ENCODE data around the gene COG3.

COG3 gene

GRCh38 chr13:45540195-45540594 lies 75.5 kb downstream of the COG3 start:
- no peaks in the 10 kb centered on the region for H3K9me3 ChIP-seq (ENCODE audit: insufficient read depth, low read length)
- no peak overlapping the region for H3K9ac ChIP-seq (ENCODE audit: low read length)
- no peak overlapping the region for H3K4me2 ChIP-seq (ENCODE audit: low read depth, low read length, poor library complexity, severe bottlenecking)
- peaks cover 3% of the 10 kb centered on the region; the same call in 1 of the 2 replicates for H3K36me3 ChIP-seq (ENCODE audit: low read length)
- no peak overlapping the region for H3K4me3 ChIP-seq (ENCODE audit: insufficient read depth, low read length, poor library complexity, severe bottlenecking)
- H3F3A ChIP-seq (ENCODE audit: insufficient read depth), result no peaks in the 10 kb centered on the region
- no peak for TF ChIP-seq CTCF (IDR thresholded peaks at IDR 0.05; ENCODE audit: insufficient read depth, low read length, poor library complexity, severe bottlenecking)
- TF ChIP-seq EZH2phosphoT487 (conservative IDR thresholded peaks at IDR 0.05; ENCODE audit: low read length), result no peak
- H3K9me2 ChIP-seq (replicated peaks; ENCODE audit: insufficient read depth, low read length), result no peaks in the 10 kb centered on the region
- no peaks in the 10 kb centered on the region for H3K79me2 ChIP-seq (ENCODE audit: insufficient read depth, low read length)
- no peaks in the 10 kb centered on the region for H3K27me3 ChIP-seq (ENCODE audit: low read length)
- H3K27ac ChIP-seq (ENCODE audit: low read depth, low read length), result no peak overlapping the region
- H2AFZ ChIP-seq (ENCODE audit: low read depth, low read length, severe bottlenecking), result no peak overlapping the region
- H4K20me1 ChIP-seq (ENCODE audit: low read depth, low read length), result no peaks in the 10 kb centered on the region

- Histone ChIP-seq H3K9ac (ENCODE audit: low read length) (no peak overlapping the region), H3K36me3 (ENCODE audit: low read length) (peaks cover 3% of the 10 kb centered on the region; the same call in 1 of the 2 replicates), H4K20me1 (ENCODE audit: low read depth, low read length) (no peaks in the 10 kb centered on the region), H2AFZ (ENCODE audit: low read depth, low read length, severe bottlenecking) (no peak overlapping the region), H3K9me3 (ENCODE audit: insufficient read depth, low read length) (no peaks in the 10 kb centered on the region), H3K4me2 (ENCODE audit: low read depth, low read length, poor library complexity, severe bottlenecking) (no peak overlapping the region), H3K4me3 (ENCODE audit: insufficient read depth, low read length, poor library complexity, severe bottlenecking) (no peak overlapping the region), H3F3A (ENCODE audit: insufficient read depth) (no peaks in the 10 kb centered on the region), H3K9me2 (replicated peaks; ENCODE audit: insufficient read depth, low read length) (no peaks in the 10 kb centered on the region), H3K27ac (ENCODE audit: low read depth, low read length) (no peak overlapping the region), H3K27me3 (ENCODE audit: low read length) (no peaks in the 10 kb centered on the region), H3K79me2 (ENCODE audit: insufficient read depth, low read length) (no peaks in the 10 kb centered on the region)
- TF ChIP-seq CTCF (IDR thresholded peaks at IDR 0.05; ENCODE audit: insufficient read depth, low read length, poor library complexity, severe bottlenecking) (no peak), EZH2phosphoT487 (conservative IDR thresholded peaks at IDR 0.05; ENCODE audit: low read length) (no peak)
Observed at GRCh38 chr13:45540864-45541263, 76.1 kb downstream of the COG3 start.

GRCh38 chr13:45541806-45542205 lies 77.1 kb downstream of the COG3 start:
- Histone ChIP-seq H3K27me3 (ENCODE audit: low read length) (no peaks in the 10 kb centered on the region), H3K79me2 (ENCODE audit: insufficient read depth, low read length) (no peaks in the 10 kb centered on the region), H3K4me2 (ENCODE audit: low read depth, low read length, poor library complexity, severe bottlenecking) (no peak overlapping the region), H4K20me1 (ENCODE audit: low read depth, low read length) (no peaks in the 10 kb centered on the region), H2AFZ (ENCODE audit: low read depth, low read length, severe bottlenecking) (no peak overlapping the region), H3K9me2 (replicated peaks; ENCODE audit: insufficient read depth, low read length) (no peaks in the 10 kb centered on the region), H3F3A (ENCODE audit: insufficient read depth) (no peaks in the 10 kb centered on the region), H3K27ac (ENCODE audit: low read depth, low read length) (no peak overlapping the region), H3K9me3 (ENCODE audit: insufficient read depth, low read length) (no peaks in the 10 kb centered on the region), H3K36me3 (ENCODE audit: low read length) (peaks cover 3% of the 10 kb centered on the region; the same call in 1 of the 2 replicates), H3K9ac (ENCODE audit: low read length) (no peak overlapping the region), H3K4me3 (ENCODE audit: insufficient read depth, low read length, poor library complexity, severe bottlenecking) (no peak overlapping the region)
- no peak for TF ChIP-seq CTCF (IDR thresholded peaks at IDR 0.05; ENCODE audit: insufficient read depth, low read length, poor library complexity, severe bottlenecking)
- no peak for TF ChIP-seq EZH2phosphoT487 (conservative IDR thresholded peaks at IDR 0.05; ENCODE audit: low read length)

Data from SU-DHL-6 (cell line).